HEK293T (cell line): ENCODE results near the gene BOD1.

ENCODE experiments used
- ARNT ChIP-seq: fragments of 450-650 bp; IDR thresholded peaks from 2 replicates; pipeline ENCODE4 v1.6.1; 2017; ENCODE audit warnings: mild to moderate bottlenecking
- BHLHE40 ChIP-seq: fragments of 450-650 bp; IDR thresholded peaks from 2 replicates; pipeline ENCODE4 v1.6.1; 2016; ENCODE audit warnings: mild to moderate bottlenecking, moderate library complexity, borderline replicate concordance
- FOXA1 ChIP-seq: fragments of 450-650 bp; IDR thresholded peaks from 2 replicates; pipeline ENCODE4 v1.6.1; 2016; ENCODE audit warnings: mild to moderate bottlenecking
- FOXK2 ChIP-seq: fragments of 450-650 bp; IDR thresholded peaks from 2 replicates; pipeline ENCODE4 v1.6.1; 2016; ENCODE audit warnings: mild to moderate bottlenecking
- FOXM1 ChIP-seq: fragments of 450-650 bp; IDR thresholded peaks from 2 replicates; pipeline ENCODE4 v1.6.1; 2017; ENCODE audit warnings: mild to moderate bottlenecking, borderline replicate concordance
- L3MBTL2 ChIP-seq: fragments of 450-650 bp; conservative IDR thresholded peaks from 2 replicates; pipeline ENCODE4 v1.6.1; 2016; ENCODE audit warnings: mild to moderate bottlenecking
- LEF1 ChIP-seq: fragments of 450-650 bp; IDR thresholded peaks from 2 replicates; pipeline ENCODE4 v1.6.1; 2017; ENCODE audit warnings: mild to moderate bottlenecking, borderline replicate concordance
- NFRKB ChIP-seq: fragments of 450-650 bp; IDR thresholded peaks from 2 replicates; pipeline ENCODE4 v1.6.1; 2016; ENCODE audit warnings: mild to moderate bottlenecking, moderate library complexity
- PKNOX1 ChIP-seq: fragments of 450-650 bp; IDR thresholded peaks from 2 replicates; pipeline ENCODE4 v1.6.1; 2016
- SP1 ChIP-seq: fragments of 450-650 bp; IDR thresholded peaks from 2 replicates; pipeline ENCODE4 v1.6.1; 2017
- SUZ12 ChIP-seq: fragments of 450-650 bp; IDR thresholded peaks from 2 replicates; pipeline ENCODE4 v1.6.1; 2016; ENCODE audit warnings: mild to moderate bottlenecking
- TARDBP ChIP-seq: fragments of 450-650 bp; IDR thresholded peaks from 2 replicates; pipeline ENCODE4 v1.6.1; 2016
- ZNF384 ChIP-seq: fragments of 450-650 bp; IDR thresholded peaks from 2 replicates; pipeline ENCODE4 v1.6.1; 2016

- TF ChIP-seq BHLHE40: no peak
- no peak for TF ChIP-seq NFRKB
- TF ChIP-seq L3MBTL2: no peak
- no peak for TF ChIP-seq PKNOX1
- TF ChIP-seq SUZ12: no peak
- no peak for TF ChIP-seq FOXM1
- no peak for TF ChIP-seq ZNF384
- no peak for TF ChIP-seq SP1
- TF ChIP-seq FOXA1: no peak
- TF ChIP-seq FOXK2: no peak
- no peak for TF ChIP-seq ARNT
- no peak for TF ChIP-seq LEF1
- no peak for TF ChIP-seq TARDBP
Measured at GRCh38 chr5:173594061-173594460, 22.4 kb downstream of the BOD1 start.
